HEK293 (cell line): ENCODE results near the gene AHCY.

ENCODE experiments used
- CTCF ChIA-PET: fragments of 350-600 bp; formaldehyde crosslinking; extraction: SDS; loops from one replicate; lab custom pipeline; 2021; ENCODE audit warnings: antibody characterized with exemption; lab: Yijun Ruan, JAX
- POLR2A ChIA-PET: fragments of 300-600 bp; formaldehyde crosslinking; extraction: SDS; loops from one replicate; lab custom pipeline; 2020; ENCODE audit warnings: antibody characterized with exemption, inconsistent platforms; lab: Yijun Ruan, JAX
- H3K27ac ChIP-seq: fragments of 200-500 bp; sonication (Bioruptor generic); 2 replicates; pipeline ENCODE4 v1.5.1; 2014; ENCODE audit warnings: low read depth, low read length, control low read depth, inconsistent platforms; ENCODE audit errors: extremely low read depth
- H3K36me3 ChIP-seq, 2 experiments: fragments of 200-500 bp in 1 of 2; sonication (Bioruptor generic) in 1 of 2; 1 replicate in 1 of 2; 2 replicates in 1 of 2; pipeline ENCODE4 v1.5.1; 2014 to 2017; ENCODE audit warnings: inconsistent platforms in 2 of 2, low read length in 2 of 2; ENCODE audit not compliant: control insufficient read depth in 2 of 2, insufficient read depth in 1 of 2
- H3K4me1 ChIP-seq: fragments of 200-500 bp; sonication (Bioruptor generic); 2 replicates; pipeline ENCODE4 v1.5.1; 2014; ENCODE audit warnings: mild to moderate bottlenecking, low read length, inconsistent platforms; ENCODE audit not compliant: control insufficient read depth, insufficient read depth
- H3K4me3 ChIP-seq: 2 replicates; pipeline ENCODE4 v1.5.1; 2011; ENCODE audit warnings: low read depth, mild to moderate bottlenecking, control low read depth, low read length, moderate library complexity
- H3K9me3 ChIP-seq: fragments of 200-500 bp; sonication (Bioruptor generic); 2 replicates; pipeline ENCODE4 v1.5.1; 2014; ENCODE audit warnings: low read depth, low read length, inconsistent platforms; ENCODE audit not compliant: control insufficient read depth, insufficient read depth
- BCL11A ChIP-seq: fragments of 450-650 bp; formaldehyde crosslinking; IDR thresholded peaks from 2 replicates; pipeline ENCODE4 v1.5.1; 2016; ENCODE audit warnings: low read depth, missing biosample characterization, missing genetic modification characterization
- GLIS1 ChIP-seq: fragments of 450-650 bp; formaldehyde crosslinking; IDR thresholded peaks from 2 replicates; pipeline ENCODE4 v1.5.1; 2016; ENCODE audit warnings: missing biosample characterization, missing genetic modification characterization
- GLIS2 ChIP-seq: fragments of 450-650 bp; formaldehyde crosslinking; IDR thresholded peaks from 2 replicates; pipeline ENCODE4 v1.5.1; 2016; ENCODE audit warnings: missing biosample characterization, missing genetic modification characterization
- OSR2 ChIP-seq: fragments of 450-650 bp; formaldehyde crosslinking; IDR thresholded peaks from 2 replicates; pipeline ENCODE4 v1.5.1; 2016; ENCODE audit warnings: missing biosample characterization, missing genetic modification characterization
- PATZ1 ChIP-seq: fragments of 450-650 bp; formaldehyde crosslinking; IDR thresholded peaks from 2 replicates; pipeline ENCODE4 v1.5.1; 2016; ENCODE audit warnings: missing biosample characterization, missing genetic modification characterization
- SP3 ChIP-seq: fragments of 450-650 bp; formaldehyde crosslinking; IDR thresholded peaks from 2 replicates; pipeline ENCODE4 v1.5.1; 2016; ENCODE audit warnings: missing biosample characterization, missing genetic modification characterization
- SP7 ChIP-seq: fragments of 450-650 bp; formaldehyde crosslinking; IDR thresholded peaks from 2 replicates; pipeline ENCODE4 v1.5.1; 2016; ENCODE audit warnings: missing biosample characterization, missing genetic modification characterization
- ZBTB20 ChIP-seq: fragments of 450-650 bp; formaldehyde crosslinking; IDR thresholded peaks from 2 replicates; pipeline ENCODE4 v1.5.1; 2016; ENCODE audit warnings: missing biosample characterization, missing genetic modification characterization
- ZBTB49 ChIP-seq: fragments of 450-650 bp; formaldehyde crosslinking; IDR thresholded peaks from 2 replicates; pipeline ENCODE4 v1.5.1; 2016; ENCODE audit warnings: missing biosample characterization, missing genetic modification characterization, low read depth
- ZBTB8A ChIP-seq: fragments of 450-650 bp; formaldehyde crosslinking; IDR thresholded peaks from 2 replicates; pipeline ENCODE4 v1.5.1; 2016; ENCODE audit warnings: missing biosample characterization, missing genetic modification characterization
- ZFP37 ChIP-seq: fragments of 450-650 bp; formaldehyde crosslinking; IDR thresholded peaks from 2 replicates; pipeline ENCODE4 v1.5.1; 2016; ENCODE audit warnings: missing biosample characterization, missing genetic modification characterization
- ZNF114 ChIP-seq: fragments of 450-650 bp; formaldehyde crosslinking; IDR thresholded peaks from 2 replicates; pipeline ENCODE4 v1.5.0; 2017; ENCODE audit warnings: missing biosample characterization, missing genetic modification characterization
- ZNF169 ChIP-seq: fragments of 450-650 bp; formaldehyde crosslinking; IDR thresholded peaks from 2 replicates; pipeline ENCODE4 v1.5.1; 2016; ENCODE audit warnings: missing biosample characterization, missing genetic modification characterization
- ZNF184 ChIP-seq: fragments of 450-650 bp; IDR thresholded peaks from 2 replicates; pipeline ENCODE4 v1.5.1; 2018; ENCODE audit warnings: missing biosample characterization, mild to moderate bottlenecking, missing genetic modification characterization
- ZNF266 ChIP-seq: fragments of 450-650 bp; formaldehyde crosslinking; IDR thresholded peaks from 2 replicates; pipeline ENCODE4 v1.5.1; 2016; ENCODE audit warnings: missing biosample characterization, missing genetic modification characterization, low read depth
- ZNF335 ChIP-seq: fragments of 450-650 bp; formaldehyde crosslinking; conservative IDR thresholded peaks from 2 replicates; pipeline ENCODE4 v1.5.1; 2016; ENCODE audit warnings: missing biosample characterization, missing genetic modification characterization
- ZNF48 ChIP-seq: fragments of 450-650 bp; formaldehyde crosslinking; IDR thresholded peaks from 2 replicates; pipeline ENCODE4 v1.5.1; 2016; ENCODE audit warnings: missing biosample characterization, missing genetic modification characterization
- ZNF544 ChIP-seq: fragments of 450-650 bp; formaldehyde crosslinking; IDR thresholded peaks from 2 replicates; pipeline ENCODE4 v1.5.0; 2017; ENCODE audit warnings: missing biosample characterization, missing genetic modification characterization
- ZNF561 ChIP-seq: fragments of 450-650 bp; IDR thresholded peaks from 2 replicates; pipeline ENCODE4 v1.5.1; 2018; ENCODE audit warnings: missing biosample characterization, missing genetic modification characterization, borderline replicate concordance
- ZNF580 ChIP-seq: fragments of 450-650 bp; formaldehyde crosslinking; IDR thresholded peaks from 2 replicates; pipeline ENCODE4 v1.5.1; 2016; ENCODE audit warnings: missing biosample characterization, missing genetic modification characterization
- ZNF600 ChIP-seq: fragments of 450-650 bp; formaldehyde crosslinking; IDR thresholded peaks from 2 replicates; pipeline ENCODE4 v1.5.1; 2016; ENCODE audit warnings: missing biosample characterization, missing genetic modification characterization
- ZNF626 ChIP-seq: fragments of 450-650 bp; sonication (Bioruptor Pico); formaldehyde crosslinking; IDR thresholded peaks from 2 replicates; pipeline ENCODE4 v1.5.1; 2018; ENCODE audit warnings: missing biosample characterization, missing genetic modification characterization, inconsistent platforms
- ZNF660 ChIP-seq: fragments of 450-650 bp; IDR thresholded peaks from 2 replicates; pipeline ENCODE4 v1.5.1; 2018; ENCODE audit warnings: missing biosample characterization, mild to moderate bottlenecking, missing genetic modification characterization
- ZNF785 ChIP-seq: fragments of 450-650 bp; formaldehyde crosslinking; IDR thresholded peaks from 2 replicates; pipeline ENCODE4 v1.5.1; 2016; ENCODE audit warnings: missing biosample characterization, missing genetic modification characterization
- ZNF792 ChIP-seq: fragments of 450-650 bp; formaldehyde crosslinking; IDR thresholded peaks from 2 replicates; pipeline ENCODE4 v1.5.1; 2016; ENCODE audit warnings: missing biosample characterization, missing genetic modification characterization
- ZXDB ChIP-seq: fragments of 450-650 bp; formaldehyde crosslinking; IDR thresholded peaks from 2 replicates; pipeline ENCODE4 v1.5.1; 2016; ENCODE audit warnings: missing biosample characterization, missing genetic modification characterization
- TF ChIP-seq, protein P1 (sequence below): fragments of 450-650 bp; formaldehyde crosslinking; IDR thresholded peaks from 2 replicates; pipeline ENCODE4 v1.5.1; 2016; ENCODE audit warnings: missing biosample characterization, missing genetic modification characterization
- TF ChIP-seq, protein P2 (sequence below): fragments of 450-650 bp; formaldehyde crosslinking; IDR thresholded peaks from 2 replicates; pipeline ENCODE4 v1.5.1; 2016; ENCODE audit warnings: missing biosample characterization, missing genetic modification characterization, low read depth

AHCY gene

GRCh38 chr20:34301587-34302311 is 1.4 kb downstream of the AHCY start (continued):
- TF ChIP-seq ZNF580 (peak; percentile 52; the same call in 1 of the 2 replicates), OSR2 (0 out of 2 replicates have a peak, but pooled peaks have one; percentile 11), ZNF48 (no peak), BCL11A (no peak), ZBTB8A (tag by site-specific recombination) (no peak)

- H3K9me3 ChIP-seq = no peaks in the 10 kb centered on the region
- peak overlapping the region; percentile 85 for H3K27ac ChIP-seq
- ChIA-PET POLR2A (interaction anchor here (0.9 to 1.3 kb wide), 2 partner anchors 215 to 258 kb away, joined by 3 to 5 read pairs; partner anchors contain the start of genes DYNLRB1 and MAP1LC3A), CTCF (interaction anchor here (0.6 to 2.8 kb wide), 8 partner anchors 10 to 222 kb away, joined by 3 to 8 read pairs (median 3); partner anchors contain the start of gene DYNLRB1)
- H3K36me3 ChIP-seq = peaks cover 0 to 30% of the 10 kb centered on the region in 2 experiments; a peak in 1 of 3 replicates
- H3K4me3 ChIP-seq = no peak overlapping the region
- H3K4me1 ChIP-seq = peaks cover 16% of the 10 kb centered on the region
- TF ChIP-seq ZNF544 (tag by site-specific recombination) (no peak), ZNF600 (peak; percentile 68), SP3 (tag by site-specific recombination) (0 out of 2 replicates have a peak, but pooled peaks have one; percentile 30), OSR2 (no peak), ZNF561 (tag by site-specific recombination) (no peak), ZNF48 (no peak), ZNF184 (tag by site-specific recombination) (no peak), ZNF114 (tag by site-specific recombination) (no peak), ZBTB20 (tag by site-specific recombination) (peak; percentile 18; the same call in 1 of the 2 replicates), ZNF785 (tag by site-specific recombination) (no peak), ZNF660 (tag by site-specific recombination) (no peak), ZNF626 (tag by site-specific recombination) (no peak), ZNF335 (peak; percentile 90), GLIS2 (tag by site-specific recombination) (no peak), ZXDB (tag by site-specific recombination) (no peak), ZNF266 (tag by site-specific recombination) (no peak), ZNF169 (no peak), SP7 (tag by site-specific recombination) (no peak), PATZ1 (tag by site-specific recombination) (0 out of 2 replicates have a peak, but pooled peaks have one; percentile 5), ZNF792 (no peak), ZFP37 (tag by site-specific recombination) (no peak), GLIS1 (tag by site-specific recombination) (peak; percentile 24; the same call in 1 of the 2 replicates), ZBTB49 (tag by site-specific recombination) (no peak)
- TF ChIP-seq, protein P1, sequence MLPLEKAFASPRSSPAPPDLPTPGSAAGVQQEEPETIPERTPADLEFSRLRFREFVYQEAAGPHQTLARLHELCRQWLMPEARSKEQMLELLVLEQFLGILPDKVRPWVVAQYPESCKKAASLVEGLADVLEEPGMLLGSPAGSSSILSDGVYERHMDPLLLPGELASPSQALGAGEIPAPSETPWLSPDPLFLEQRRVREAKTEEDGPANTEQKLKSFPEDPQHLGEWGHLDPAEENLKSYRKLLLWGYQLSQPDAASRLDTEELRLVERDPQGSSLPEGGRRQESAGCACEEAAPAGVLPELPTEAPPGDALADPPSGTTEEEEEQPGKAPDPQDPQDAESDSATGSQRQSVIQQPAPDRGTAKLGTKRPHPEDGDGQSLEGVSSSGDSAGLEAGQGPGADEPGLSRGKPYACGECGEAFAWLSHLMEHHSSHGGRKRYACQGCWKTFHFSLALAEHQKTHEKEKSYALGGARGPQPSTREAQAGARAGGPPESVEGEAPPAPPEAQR (tag by site-specific recombination) = no peak
- TF ChIP-seq, protein P2, sequence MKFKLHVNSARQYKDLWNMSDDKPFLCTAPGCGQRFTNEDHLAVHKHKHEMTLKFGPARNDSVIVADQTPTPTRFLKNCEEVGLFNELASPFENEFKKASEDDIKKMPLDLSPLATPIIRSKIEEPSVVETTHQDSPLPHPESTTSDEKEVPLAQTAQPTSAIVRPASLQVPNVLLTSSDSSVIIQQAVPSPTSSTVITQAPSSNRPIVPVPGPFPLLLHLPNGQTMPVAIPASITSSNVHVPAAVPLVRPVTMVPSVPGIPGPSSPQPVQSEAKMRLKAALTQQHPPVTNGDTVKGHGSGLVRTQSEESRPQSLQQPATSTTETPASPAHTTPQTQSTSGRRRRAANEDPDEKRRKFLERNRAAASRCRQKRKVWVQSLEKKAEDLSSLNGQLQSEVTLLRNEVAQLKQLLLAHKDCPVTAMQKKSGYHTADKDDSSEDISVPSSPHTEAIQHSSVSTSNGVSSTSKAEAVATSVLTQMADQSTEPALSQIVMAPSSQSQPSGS (tag by site-specific recombination) = no peak
Measured at GRCh38 chr20:34300809-34301586, 2.2 kb downstream of the AHCY start.
